Colonic mucosa (tissue), 4 donors: Measurements from ENCODE around the gene SUPT4H1. TPM values are rescaled to one million over a fixed set of nuclear protein-coding genes. Genes with fewer than 3 reads are reported as not detected.

Source experiments
- DNase-seq: peaks from one replicate; pipeline ENCODE4 v3.0.0-alpha.2; 2020
- H3K27ac ChIP-seq: fragments of 200-600 bp; one replicate; pipeline ENCODE4 v1.8.0; 2021
- H3K27me3 ChIP-seq: fragments of 200-600 bp; one replicate; pipeline ENCODE4 v1.8.0; 2021
- H3K36me3 ChIP-seq: fragments of 200-600 bp; one replicate; pipeline ENCODE4 v1.8.0; 2021
- H3K4me1 ChIP-seq: fragments of 200-600 bp; one replicate; pipeline ENCODE4 v1.8.0; 2021; ENCODE audit warnings: mild to moderate bottlenecking
- H3K4me3 ChIP-seq: fragments of 200-600 bp; one replicate; pipeline ENCODE4 v1.8.0; 2021
- H3K9ac ChIP-seq, 2 donors: one replicate each; pipeline ENCODE4 v1.7.0; 2013; ENCODE audit warnings: control low read depth in 2 of 2, low read depth in 2 of 2, low read length in 2 of 2
- H3K9me3 ChIP-seq: fragments of 200-600 bp; one replicate; pipeline ENCODE4 v1.8.0; 2021
- CTCF ChIP-seq: fragments of 200-600 bp; IDR thresholded peaks from one replicate; pipeline ENCODE4 v1.8.0; 2022; ENCODE audit warnings: antibody characterized with exemption, mild to moderate bottlenecking
- intact Hi-C: fragments of 100-400 bp; cut with DNase I; formaldehyde crosslinking; loops from one replicate; pipeline ENCODE4 v1.14.1; 2022
- total RNA-seq, 2 donors: library from RNA; stranded (reverse); fragmentation: NEBNext Ultra II Directional in 1 of 2; extraction: Animal tissue kit (Norgen Biotek cat#: 25700) in 1 of 2; gene quantifications; one replicate each; pipeline ENCODE4 v1.2.1, GENCODE V29; 2021
- donor health status: healthy.
- donor health status: DM: no; HTN: no; CAD: no.
- donor health status: DM: no; HTN: no; CAD: no.

Gene SUPT4H1
- total RNA-seq, 2 donors from 2014 or later = 68.7 to 75.3 TPM

DNA sequence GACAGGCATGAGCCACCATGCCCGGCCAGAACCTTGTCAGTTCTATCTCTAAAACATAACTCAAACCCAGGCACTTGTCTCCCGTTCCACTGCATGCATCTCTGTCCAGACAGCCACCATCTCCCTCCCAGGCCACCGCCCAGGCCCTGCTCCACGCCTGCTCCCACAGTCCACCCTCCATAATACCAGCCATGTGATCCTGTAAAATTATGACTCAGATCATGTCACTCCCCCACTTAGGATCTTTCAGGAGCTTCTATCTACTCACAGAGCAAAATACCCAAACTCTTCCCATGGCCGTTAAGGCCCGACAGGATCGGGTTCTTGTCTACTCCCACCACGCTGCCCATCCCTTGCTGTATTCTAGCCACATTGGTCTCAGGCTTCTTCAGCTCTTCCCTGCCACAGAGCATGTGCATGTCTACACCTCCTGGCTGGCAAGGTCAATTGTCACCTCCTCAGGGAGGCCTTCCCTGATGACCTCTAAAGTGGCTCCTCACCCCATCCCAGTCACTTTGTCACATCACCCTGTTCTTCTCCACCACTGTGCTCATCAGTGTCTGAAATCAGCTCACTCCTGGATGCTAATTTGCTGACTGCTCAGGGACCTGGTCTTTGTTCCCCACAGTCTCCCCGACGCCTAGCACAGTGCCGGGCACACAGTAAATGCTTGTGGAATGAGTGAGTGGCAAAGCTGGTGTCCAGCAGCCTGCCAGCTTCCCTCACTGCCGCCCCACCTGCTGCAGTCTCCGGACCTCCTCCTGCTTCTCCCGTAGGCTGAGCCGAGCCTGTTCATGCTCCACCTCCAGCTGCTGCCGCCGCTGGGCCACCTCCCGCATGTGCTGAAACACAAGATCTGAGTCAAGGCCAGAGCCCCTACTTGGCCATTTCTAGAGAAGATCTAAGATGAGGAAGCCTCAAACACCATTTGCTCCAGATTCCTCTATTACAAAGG lies 30.2 kb downstream of the SUPT4H1 start:
- H3K4me1 ChIP-seq = no peaks in the 10 kb centered on the region
- no peak overlapping the region for H3K4me3 ChIP-seq
- no peaks in the 10 kb centered on the region for H3K27me3 ChIP-seq
- H3K36me3 ChIP-seq = no peaks in the 10 kb centered on the region
- TF ChIP-seq CTCF = no peak
- no peak for DNase-seq
- no peak overlapping the region for H3K9ac ChIP-seq
- intact Hi-C loops = no loop called here
- no peak overlapping the region for H3K27ac ChIP-seq
- no peaks in the 10 kb centered on the region for H3K9me3 ChIP-seq

- Histone ChIP-seq H3K9me3 (no peaks in the 10 kb centered on the region), H3K36me3 (no peaks in the 10 kb centered on the region), H3K27me3 (no peaks in the 10 kb centered on the region), H3K4me3 (no peak overlapping the region), H3K9ac (no peak overlapping the region), H3K27ac (no peak overlapping the region), H3K4me1 (no peaks in the 10 kb centered on the region)
- intact Hi-C loops = no loop called here
- TF ChIP-seq CTCF = no peak
- no peak for DNase-seq
Measured at GRCh38 chr17:58320570-58321323, 31.3 kb downstream of the SUPT4H1 start.

DNA sequence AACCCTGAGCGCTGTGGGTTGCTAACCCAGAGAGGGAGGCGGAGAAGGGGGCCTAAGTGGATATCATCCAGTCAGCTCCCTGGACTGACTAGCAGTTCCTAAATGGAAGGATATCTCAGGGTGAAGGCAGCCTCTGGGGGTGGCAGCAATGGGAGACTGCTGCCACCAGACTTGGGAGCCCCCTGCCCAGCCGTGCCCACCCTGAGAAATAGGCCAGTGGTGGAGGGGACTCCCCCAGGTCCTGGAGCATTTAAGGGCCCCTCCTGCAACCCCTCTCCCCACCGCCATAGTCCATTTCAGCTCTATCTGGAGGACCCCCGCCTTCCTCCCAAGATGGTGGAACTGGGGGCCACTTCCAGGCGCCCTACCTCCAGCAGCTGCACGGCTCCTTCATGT lies 31.8 kb downstream of the SUPT4H1 start:
- Histone ChIP-seq H3K36me3 (no peaks in the 10 kb centered on the region), H3K27ac (no peak overlapping the region), H3K4me3 (no peak overlapping the region), H3K27me3 (no peaks in the 10 kb centered on the region), H3K9me3 (no peaks in the 10 kb centered on the region), H3K4me1 (no peaks in the 10 kb centered on the region), H3K9ac (no peak overlapping the region)
- intact Hi-C loops = no loop called here
- TF ChIP-seq CTCF = no peak
- DNase-seq = no peak

DNA sequence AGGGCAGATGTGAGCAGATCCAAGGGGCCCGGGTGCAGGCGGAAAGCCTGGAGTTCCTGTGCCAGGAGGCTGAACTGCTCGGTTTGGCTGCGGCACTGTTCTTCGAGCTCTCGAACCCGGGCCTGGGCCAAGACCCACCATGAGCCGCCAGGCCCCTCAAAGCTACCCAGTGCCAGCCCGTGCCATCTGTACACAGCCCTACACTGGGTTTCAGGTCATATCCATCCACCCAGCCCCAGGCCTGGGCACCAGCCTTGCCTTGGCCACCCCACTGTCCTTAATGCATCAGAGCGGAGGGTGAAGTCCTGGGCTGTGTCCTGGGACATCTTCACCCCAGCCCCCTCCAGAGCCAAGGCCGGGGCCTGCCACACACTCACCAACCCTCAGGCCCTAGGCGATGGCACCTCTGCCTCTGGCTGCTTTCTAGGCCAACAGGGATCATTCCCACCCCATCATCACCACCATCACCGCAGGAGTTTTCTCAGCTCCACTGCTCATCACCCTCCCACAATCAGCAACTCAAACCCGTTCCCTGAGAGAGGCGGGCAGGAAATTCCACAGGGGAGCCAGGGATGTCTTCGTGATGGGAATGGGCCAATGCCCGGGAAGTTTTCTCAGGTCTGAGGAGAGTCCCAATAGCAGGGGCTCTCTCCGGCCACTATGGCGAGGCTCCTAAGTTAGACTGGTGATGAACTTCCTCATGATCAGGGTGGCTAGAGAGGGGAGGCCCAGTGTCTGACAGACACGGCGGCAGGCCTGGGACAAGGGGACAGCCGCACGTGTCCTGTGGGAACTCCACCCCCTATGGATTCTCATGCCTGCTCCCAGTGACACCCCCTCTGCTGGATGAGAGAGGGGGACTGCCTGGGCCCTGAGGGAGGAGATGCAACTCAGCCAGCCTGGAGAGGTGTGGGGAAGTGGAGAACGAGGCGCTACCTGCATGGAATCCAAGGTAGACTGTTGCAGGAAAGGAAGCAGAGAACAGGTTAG lies 32.5 kb downstream of the SUPT4H1 start:
- intact Hi-C loops = no loop called here
- Histone ChIP-seq H3K27ac (no peak overlapping the region), H3K27me3 (no peaks in the 10 kb centered on the region), H3K9me3 (no peaks in the 10 kb centered on the region), H3K4me3 (no peak overlapping the region), H3K4me1 (no peaks in the 10 kb centered on the region), H3K36me3 (no peaks in the 10 kb centered on the region), H3K9ac (no peak overlapping the region)
- no peak for TF ChIP-seq CTCF
- no peak for DNase-seq

GRCh38 chr17:58318627-58319172 lies 33.3 kb downstream of the SUPT4H1 start:
- Histone ChIP-seq H3K27ac (no peak overlapping the region), H3K4me3 (no peak overlapping the region), H3K4me1 (no peaks in the 10 kb centered on the region), H3K9me3 (no peaks in the 10 kb centered on the region), H3K27me3 (no peaks in the 10 kb centered on the region), H3K36me3 (no peaks in the 10 kb centered on the region), H3K9ac (no peak overlapping the region)
- TF ChIP-seq CTCF = no peak
- DNase-seq = no peak
- intact Hi-C loops = no loop called here
